Measurements from ENCODE around the gene ZNF100. TPM values are rescaled to one million over a fixed set of nuclear protein-coding genes. Genes with fewer than 3 reads are reported as not detected.
A peak's percentile ranks its signal among the peaks of the same experiment; 100 is the strongest.
"Not testable (repeated sequence)": the region's sequence is repeated elsewhere in the genome, so short reads cannot be mapped to it uniquely, and the experiment has no call there.

The ZNF100 gene
- total RNA-seq, 4 donors from 2014 or later = 1.9 to 3.5 (median 2.9) TPM

- Histone ChIP-seq H3K9me3 (no peaks in the 10 kb centered on the region), H3K27me3 (no peaks in the 10 kb centered on the region), H3K27ac (no peak overlapping the region), H3K4me3 (no peak overlapping the region), H3K36me3 (peaks cover 0 to 30% of the 10 kb centered on the region in 2 donors), H3K4me1 (no peaks in the 10 kb centered on the region)
- in situ Hi-C loops (cut with MboI; ENCODE audit: low sequenced_read_pairs in 4 of 4) (no loop called here), intact Hi-C loops (cut with DNase I; ENCODE audit: low total_unique reads) (no loop called here)
- DNase-seq (no peak), ATAC-seq (no peak)
- TF ChIP-seq CTCF (IDR thresholded peaks at IDR 0.05 in 4 of 5, conservative IDR thresholded peaks at IDR 0.05 in 1 of 5) (no peak), POLR2A (IDR thresholded peaks at IDR 0.05) (no peak)
Observed at GRCh38 chr19:21749090-21749489, 18.3 kb downstream of the ZNF100 start.

GRCh38 chr19:21748088-21748487 is 19.3 kb downstream of the ZNF100 start:
- in situ Hi-C loops (cut with MboI; ENCODE audit: low sequenced_read_pairs in 4 of 4) (no loop called here), intact Hi-C loops (cut with DNase I; ENCODE audit: low total_unique reads) (no loop called here)
- ATAC-seq (no peak), DNase-seq (no peak)
- no peaks in the 10 kb centered on the region for H3K9me3 ChIP-seq
- H3K36me3 ChIP-seq = peaks cover 0 to 32% of the 10 kb centered on the region in 2 donors
- TF ChIP-seq CTCF (IDR thresholded peaks at IDR 0.05 in 4 of 5, conservative IDR thresholded peaks at IDR 0.05 in 1 of 5) (no peak), POLR2A (IDR thresholded peaks at IDR 0.05) (no peak)
- H3K4me3 ChIP-seq = no peak overlapping the region
- no peaks in the 10 kb centered on the region for H3K4me1 ChIP-seq
- H3K27me3 ChIP-seq = no peaks in the 10 kb centered on the region
- H3K27ac ChIP-seq = no peak overlapping the region

GRCh38 chr19:21740559-21740958 is 26.8 kb downstream of the ZNF100 start:
- in situ Hi-C loops (cut with MboI; ENCODE audit: low sequenced_read_pairs in 4 of 4) = no loop called here
- DNase-seq = no peak
- Histone ChIP-seq H3K27me3 (no peaks in the 10 kb centered on the region), H3K9me3 (no peaks in the 10 kb centered on the region), H3K36me3 (peaks cover 2 to 58% of the 10 kb centered on the region in 2 donors), H3K4me3 (no peak overlapping the region), H3K27ac (no peak overlapping the region), H3K4me1 (no peaks in the 10 kb centered on the region)
- ATAC-seq = no peak
- intact Hi-C loops (cut with DNase I; ENCODE audit: low total_unique reads) = no loop called here
- no peak for TF ChIP-seq POLR2A (IDR thresholded peaks at IDR 0.05)
- TF ChIP-seq CTCF (IDR thresholded peaks at IDR 0.05 in 4 of 5, conservative IDR thresholded peaks at IDR 0.05 in 1 of 5) = no peak

- H3K27me3 ChIP-seq; H3K4me1 ChIP-seq; DNase-seq; intact Hi-C loops (cut with DNase I; ENCODE audit: low total_unique reads); H3K27ac ChIP-seq; ATAC-seq; in situ Hi-C loops (cut with MboI; ENCODE audit: low sequenced_read_pairs in 4 of 4): not testable (repeated sequence)
- H3K4me3 ChIP-seq = peak overlapping the region in 1 of 4 donors; percentile 33
- peaks cover 5 to 54% of the 10 kb centered on the region in 2 donors for H3K36me3 ChIP-seq
- peaks cover 5 to 29% (median 10%) of the 10 kb centered on the region in 3 donors for H3K9me3 ChIP-seq
Observed at GRCh38 chr19:21726942-21727747, 40.2 kb downstream of the ZNF100 start.

- Histone ChIP-seq H3K27me3 (no peaks in the 10 kb centered on the region), H3K36me3 (no peaks in the 10 kb centered on the region), H3K27ac (no peak overlapping the region), H3K4me3 (no peak overlapping the region), H3K9me3 (peaks cover 0 to 4% (median 0%) of the 10 kb centered on the region in 3 donors), H3K4me1 (no peaks in the 10 kb centered on the region)
- TF ChIP-seq POLR2A (IDR thresholded peaks at IDR 0.05) (no peak), CTCF (IDR thresholded peaks at IDR 0.05 in 4 of 5, conservative IDR thresholded peaks at IDR 0.05 in 1 of 5) (no peak)
- ATAC-seq (no peak), DNase-seq (no peak)
- intact Hi-C loops (cut with DNase I; ENCODE audit: low total_unique reads) = no loop called here
- in situ Hi-C loops (cut with MboI; ENCODE audit: low sequenced_read_pairs in 4 of 4) = no loop called here
Observed at GRCh38 chr19:21713761-21714160, 53.6 kb downstream of the ZNF100 start.
